ENCODE data around the gene IL10. TPM values are rescaled to one million over a fixed set of nuclear protein-coding genes. Genes with fewer than 3 reads are reported as not detected.

Gene IL10
- polyA plus RNA-seq, 1 of the 3 experiments (the other 2 are of a cell fraction) = not detected

- Histone ChIP-seq H3K9ac (no peak overlapping the region), H3F3A (replicated peaks; ENCODE audit: insufficient read depth) (peaks cover 2% of the 10 kb centered on the region), H2AFZ (ENCODE audit: low read depth) (no peak overlapping the region), H3K9me3 (no peaks in the 10 kb centered on the region), H4K20me1 (ENCODE audit: insufficient read depth) (no peaks in the 10 kb centered on the region), H3K27ac (ENCODE audit: low read depth in 2 of 2, low read length in 1 of 2) (no peak overlapping the region), H3K36me3 (replicated peaks in 1 of 2; ENCODE audit: control insufficient read depth in 1 of 2, insufficient read depth in 2 of 2, low read length in 1 of 2) (no peaks in the 10 kb centered on the region), H3K27me3 (ENCODE audit: insufficient read depth) (no peaks in the 10 kb centered on the region), H3K4me2 (no peak overlapping the region), H3K4me1 (ENCODE audit: control insufficient read depth in 1 of 2, insufficient read depth in 2 of 2, low read depth in 1 of 2, low read length in 1 of 2) (no peaks in the 10 kb centered on the region), H3K79me2 (ENCODE audit: insufficient read depth) (no peaks in the 10 kb centered on the region), H3K4me3 (ENCODE audit: low read depth in 2 of 2, low read length in 1 of 2) (no peak overlapping the region), H3K9me2 (no peaks in the 10 kb centered on the region)
- ChIA-PET POLR2A (interaction anchor here (0.7 kb wide), 1 partner anchor 41 kb away, joined by 3 read pairs; no protein-coding TSS in a partner anchor), CTCF (interaction anchor here (0.6 to 1.3 kb wide), 3 partner anchors 19 to 29 kb away, joined by 3 to 4 read pairs (median 3); no protein-coding TSS in a partner anchor)
- no peak for DNase-seq
- WGBS (ENCODE audit: low lambda C conversion rate) = 72% methylated on average over 11 of the region's 11 CpGs
- TF ChIP-seq JUND (IDR thresholded peaks at IDR 0.05) = no peak
- no peak for TF ChIP-seq RAD21 (IDR thresholded peaks at IDR 0.05; ENCODE audit: low read length)
- TF ChIP-seq RXRA (IDR thresholded peaks at IDR 0.05; ENCODE audit: borderline replicate concordance, low read depth) = no peak
- TF ChIP-seq TCF12 (IDR thresholded peaks at IDR 0.05) = no peak
- TF ChIP-seq EP300 (IDR thresholded peaks at IDR 0.05; ENCODE audit: borderline replicate concordance in 1 of 2, low read depth in 1 of 2, low read length in 1 of 2) = no peak
- TF ChIP-seq PBX3 (IDR thresholded peaks at IDR 0.05) = no peak
- TF ChIP-seq FOSL2 (IDR thresholded peaks at IDR 0.05; ENCODE audit: borderline replicate concordance, low read depth) = no peak
- no peak for TF ChIP-seq FOXJ3 (CRISPR knock-in tag; IDR thresholded peaks at IDR 0.05)
- TF ChIP-seq TEAD4 (IDR thresholded peaks at IDR 0.05; ENCODE audit: borderline replicate concordance, insufficient read depth) = no peak
- no peak for TF ChIP-seq MAX (IDR thresholded peaks at IDR 0.05; ENCODE audit: low read depth)
- no peak for TF ChIP-seq SMC3 (IDR thresholded peaks at IDR 0.05; ENCODE audit: low read depth, low read length)
- TF ChIP-seq ZBTB33 (IDR thresholded peaks at IDR 0.05; ENCODE audit: borderline replicate concordance, low read depth) = no peak
- TF ChIP-seq YY1 (IDR thresholded peaks at IDR 0.05; ENCODE audit: low read depth) = no peak
Observed at GRCh38 chr1:206790502-206791250, 18.4 kb upstream of the IL10 start.

- ChIA-PET POLR2A (no interaction called here), CTCF (interaction anchor here (1.0 to 1.4 kb wide), 2 partner anchors 54 to 124 kb away, joined by 4 read pairs; no protein-coding TSS in a partner anchor)
- Histone ChIP-seq H3K4me3 (ENCODE audit: low read depth in 2 of 2, low read length in 1 of 2) (no peak overlapping the region), H3K36me3 (replicated peaks in 1 of 2; ENCODE audit: control insufficient read depth in 1 of 2, insufficient read depth in 2 of 2, low read length in 1 of 2) (no peaks in the 10 kb centered on the region), H3K79me2 (ENCODE audit: insufficient read depth) (no peaks in the 10 kb centered on the region), H2AFZ (ENCODE audit: low read depth) (no peak overlapping the region), H3K4me2 (no peak overlapping the region), H3K4me1 (ENCODE audit: control insufficient read depth in 1 of 2, insufficient read depth in 2 of 2, low read depth in 1 of 2, low read length in 1 of 2) (no peaks in the 10 kb centered on the region), H3K9ac (no peak overlapping the region), H3F3A (replicated peaks; ENCODE audit: insufficient read depth) (peaks cover 2% of the 10 kb centered on the region), H3K27ac (ENCODE audit: low read depth in 2 of 2, low read length in 1 of 2) (no peak overlapping the region), H3K9me2 (no peaks in the 10 kb centered on the region), H3K27me3 (ENCODE audit: insufficient read depth) (peaks cover 8% of the 10 kb centered on the region; the same call in 1 of the 2 replicates), H3K9me3 (no peaks in the 10 kb centered on the region), H4K20me1 (ENCODE audit: insufficient read depth) (no peaks in the 10 kb centered on the region)
- DNase-seq = no peak
- WGBS (ENCODE audit: low lambda C conversion rate) = 69% methylated on average over 3 of the region's 3 CpGs
- no peak for TF ChIP-seq ELF1 (IDR thresholded peaks at IDR 0.05)
Observed at GRCh38 chr1:206788487-206789050, 16.3 kb upstream of the IL10 start.
